ENCODE measurements around the gene SMIM14.
"Not testable (repeated sequence)": the region's sequence is repeated elsewhere in the genome, so short reads cannot be mapped to it uniquely, and the experiment has no call there.

SMIM14 gene

DNA sequence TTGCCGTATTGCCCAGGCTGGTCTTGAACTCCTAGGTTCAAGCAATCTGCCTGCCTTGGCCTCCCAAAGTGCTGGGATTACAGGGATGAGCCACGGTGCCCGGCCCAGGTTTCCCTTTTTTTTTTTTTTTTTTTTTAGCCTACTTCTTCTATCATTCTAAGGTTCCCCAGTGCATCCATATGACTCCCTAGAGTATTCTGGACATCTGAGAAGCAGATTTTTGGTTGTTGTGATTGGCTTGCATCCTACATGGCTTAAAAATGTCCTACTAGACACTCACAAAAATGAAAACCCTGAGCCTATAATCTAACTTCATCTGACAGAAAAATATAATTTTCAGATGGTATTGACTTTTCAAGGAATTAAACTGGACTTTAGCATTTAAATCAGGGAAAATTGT, 41.7 kb downstream of the SMIM14 start:
- DNase-seq (ENCODE audit: low spot score): no peak

DNA sequence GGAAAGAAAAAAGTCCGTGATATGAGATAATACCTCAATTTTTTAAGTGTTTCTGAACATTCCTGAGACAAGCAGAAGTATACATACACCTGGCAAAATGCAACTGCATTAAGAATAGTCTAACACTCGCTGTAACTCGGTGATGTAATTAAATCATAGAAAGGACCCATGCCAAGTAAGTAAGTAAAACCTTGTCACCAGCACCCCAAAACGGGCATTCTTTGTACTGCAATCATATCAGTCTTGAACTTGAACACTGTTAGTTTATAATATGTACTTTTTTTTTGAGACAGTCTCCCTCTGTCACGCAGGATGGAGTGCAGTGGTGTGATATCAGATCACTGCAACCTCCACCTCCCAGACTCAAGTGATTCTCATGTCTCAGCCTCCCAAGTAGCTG, 47.4 kb downstream of the SMIM14 start:
- no peak for DNase-seq (ENCODE audit: low spot score)

DNA sequence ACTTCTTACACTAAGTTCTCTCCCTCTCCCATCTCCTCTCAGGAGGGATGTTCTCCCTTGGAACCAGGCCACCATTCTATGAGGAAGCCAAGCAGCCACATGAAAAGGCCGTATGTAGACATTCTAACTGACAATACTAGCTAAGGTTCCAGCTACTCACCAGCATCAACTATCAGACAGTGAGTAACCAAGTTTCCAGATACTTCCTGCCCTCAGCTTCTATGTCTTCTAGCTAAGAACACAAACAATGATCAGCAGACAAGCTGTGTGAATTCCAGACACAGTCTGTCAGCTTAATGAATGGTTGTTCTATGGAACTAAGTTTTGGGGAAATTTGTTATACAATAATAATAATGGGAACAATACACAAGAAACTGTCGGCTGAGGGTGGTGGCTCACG, 50.8 kb downstream of the SMIM14 start:
- no peak for DNase-seq (ENCODE audit: low spot score)

DNA sequence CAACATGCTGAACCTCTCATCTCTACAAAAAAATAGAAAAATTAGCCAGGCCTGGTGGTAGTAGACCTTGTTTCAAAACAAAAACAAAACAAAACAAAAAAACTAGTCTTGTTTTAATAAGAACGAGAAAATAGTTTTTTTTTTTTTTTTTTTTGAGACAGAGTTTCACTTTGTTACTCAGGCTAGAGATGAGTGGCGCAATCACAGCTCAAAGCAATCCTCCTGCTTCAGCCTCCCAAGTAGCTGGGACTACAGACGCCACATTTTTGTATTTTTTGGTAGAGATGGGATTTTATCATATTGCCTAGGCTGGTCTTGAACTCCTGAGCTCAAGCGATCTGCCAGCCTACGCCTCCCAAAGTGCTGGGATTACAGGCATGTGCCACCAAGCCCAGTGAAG, 63.7 kb downstream of the SMIM14 start:
- no peak for DNase-seq (ENCODE audit: low spot score)

DNA sequence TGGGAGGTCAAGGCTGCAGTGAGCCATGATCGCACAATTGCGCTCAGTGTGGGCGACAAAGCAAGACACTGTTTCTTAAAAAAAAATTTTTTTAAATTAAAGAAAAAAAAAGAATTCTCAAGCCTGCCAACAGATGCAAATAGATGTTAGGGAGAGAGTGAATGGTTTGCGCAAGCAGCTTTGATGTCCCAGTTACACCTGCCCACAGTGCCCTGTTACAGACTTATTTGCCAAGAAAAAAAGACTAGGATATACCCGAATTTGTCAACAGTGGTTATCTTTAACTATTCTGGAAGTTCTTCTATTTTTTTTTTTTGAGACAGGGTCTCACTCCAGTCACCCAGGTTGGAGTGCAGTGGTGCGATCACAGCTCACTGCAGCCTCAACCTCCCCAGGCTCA, 67.2 kb downstream of the SMIM14 start:
- DNase-seq (ENCODE audit: low spot score): no peak

DNA sequence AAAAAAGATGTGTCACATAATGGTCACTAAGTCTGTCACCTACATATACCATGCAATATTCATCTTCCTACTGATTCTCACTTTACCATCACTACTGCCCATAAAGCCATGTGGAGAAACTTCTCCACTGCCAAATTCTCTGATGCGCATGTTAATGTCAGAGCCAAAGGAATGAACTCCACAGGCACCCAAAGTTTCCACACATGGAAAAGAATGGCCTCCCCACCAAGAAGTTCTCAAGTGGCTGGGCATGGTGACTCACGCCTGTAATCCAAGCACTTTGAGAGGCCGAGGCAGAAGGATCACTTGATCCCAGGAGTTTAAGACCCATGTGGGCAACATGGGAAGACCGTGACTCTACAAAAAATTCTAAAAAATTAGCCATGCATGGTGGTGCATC, 67.6 kb downstream of the SMIM14 start:
- DNase-seq (ENCODE audit: low spot score): no peak

DNA sequence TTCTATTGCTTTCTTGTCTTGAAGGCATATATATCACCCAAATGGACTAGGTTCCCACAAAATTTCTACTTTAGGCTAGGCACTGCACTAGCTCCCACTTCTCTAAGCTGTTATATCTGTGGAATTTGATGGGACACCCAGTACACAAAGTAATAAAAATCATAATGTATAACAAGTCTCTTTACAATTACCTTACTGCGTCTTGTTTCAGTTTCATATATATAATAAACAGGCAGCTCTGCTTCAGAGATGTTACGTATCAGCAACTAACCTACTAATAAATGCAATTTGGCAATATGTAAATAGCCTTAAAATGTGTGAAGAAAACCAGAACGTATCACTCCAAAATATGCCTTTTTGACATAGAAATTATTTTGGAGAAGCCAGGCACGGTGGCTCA, 69.5 kb downstream of the SMIM14 start:
- DNase-seq (ENCODE audit: low spot score): no peak

DNA sequence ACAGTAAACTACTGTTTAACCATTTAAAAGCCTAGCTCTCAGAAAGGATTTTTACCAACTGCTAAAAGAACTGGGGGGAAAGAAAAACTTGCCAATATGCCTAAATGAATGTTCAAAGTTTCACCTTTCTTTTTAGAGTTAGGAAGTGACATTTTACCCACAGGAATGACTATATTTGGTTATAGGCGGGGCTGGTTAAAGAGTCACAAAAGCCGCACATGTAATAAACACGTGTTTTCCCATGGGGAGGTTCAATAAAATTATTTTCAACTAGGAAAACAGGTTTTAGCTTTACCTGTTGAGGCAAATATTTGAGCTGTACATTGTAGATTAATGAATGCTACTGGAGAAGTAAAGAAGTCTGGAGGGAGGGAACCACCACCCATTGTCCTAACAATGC, 69.9 kb downstream of the SMIM14 start:
- no peak for DNase-seq (ENCODE audit: low spot score)

DNA sequence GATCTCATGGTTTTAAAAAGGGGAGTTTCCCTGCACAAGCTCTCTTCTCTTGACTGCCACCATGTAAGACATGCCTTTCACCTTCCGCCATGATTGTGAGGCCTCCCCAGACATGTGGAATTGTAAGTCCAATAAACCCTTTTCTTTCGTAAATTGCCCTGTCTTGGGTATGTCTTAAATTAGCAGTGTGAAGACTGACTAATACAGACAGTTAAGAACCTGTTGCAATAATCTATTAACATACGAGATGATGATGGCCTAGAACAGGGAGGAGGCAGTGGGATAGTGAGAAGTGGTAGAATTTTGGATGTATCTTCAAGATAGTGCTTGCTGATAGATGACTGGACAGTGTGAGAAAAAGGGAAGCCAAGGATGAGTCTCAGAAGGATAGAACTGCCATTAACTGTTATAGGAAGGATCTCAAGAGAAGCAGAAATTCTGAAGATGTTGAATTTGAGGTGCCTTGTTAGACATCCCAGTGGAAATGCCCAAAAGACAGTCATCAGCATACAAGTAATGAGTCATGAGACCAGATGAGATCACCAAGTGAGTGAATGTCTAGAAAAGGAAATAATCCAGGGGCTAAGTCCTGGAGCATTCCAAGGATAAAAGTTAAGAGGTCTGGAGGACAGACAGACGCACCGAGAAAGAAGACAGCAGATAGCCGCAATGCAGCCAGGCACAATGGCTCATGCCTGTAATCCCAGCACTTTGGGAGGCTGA, 72.6 kb downstream of the SMIM14 start:
- DNase-seq (ENCODE audit: low spot score): no peak

DNA sequence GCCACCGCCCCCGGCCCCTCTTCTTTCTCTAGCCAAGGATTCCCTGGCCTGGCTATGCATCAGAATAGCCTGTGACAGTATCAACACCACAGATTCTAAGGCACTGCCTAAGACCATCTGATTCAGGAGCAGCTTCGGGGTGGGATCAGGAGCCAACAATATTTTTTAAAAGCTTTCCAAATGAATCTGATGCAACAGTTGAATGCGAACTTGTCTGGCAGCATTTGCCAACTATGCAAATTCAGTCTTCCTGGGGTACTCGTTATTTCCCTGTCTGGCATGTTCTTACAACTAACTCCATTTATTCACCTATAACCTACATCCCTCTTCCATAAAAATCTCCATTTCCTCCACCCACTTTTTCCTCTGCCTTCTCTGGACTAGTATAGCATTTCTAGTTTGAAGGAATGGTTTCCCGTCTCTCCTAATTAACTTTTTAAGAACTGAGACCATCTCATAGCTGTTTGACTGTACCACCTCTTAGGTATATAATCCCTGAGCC, 75.3 kb downstream of the SMIM14 start:
- no peak for DNase-seq (ENCODE audit: low spot score)

DNA sequence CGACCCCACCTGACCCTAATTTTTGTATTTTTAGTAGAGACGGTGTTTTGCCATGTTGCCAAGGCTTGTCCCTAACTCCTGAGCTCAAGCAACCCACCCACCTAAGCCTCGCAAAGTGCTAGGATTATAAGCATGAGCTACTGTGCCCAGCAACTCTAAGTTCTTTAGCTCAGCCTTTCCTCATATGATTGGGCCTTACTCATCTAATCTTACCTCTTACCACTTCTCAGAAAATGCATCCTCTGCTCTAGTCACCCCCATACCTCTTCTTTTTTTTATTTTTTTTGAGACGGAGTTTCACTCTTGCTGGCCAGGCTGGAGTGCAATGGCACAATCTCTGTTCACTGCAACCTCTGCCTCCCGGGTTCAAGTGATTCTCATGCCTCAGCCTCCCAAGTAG, 75.9 kb downstream of the SMIM14 start:
- no peak for DNase-seq (ENCODE audit: low spot score)

DNA sequence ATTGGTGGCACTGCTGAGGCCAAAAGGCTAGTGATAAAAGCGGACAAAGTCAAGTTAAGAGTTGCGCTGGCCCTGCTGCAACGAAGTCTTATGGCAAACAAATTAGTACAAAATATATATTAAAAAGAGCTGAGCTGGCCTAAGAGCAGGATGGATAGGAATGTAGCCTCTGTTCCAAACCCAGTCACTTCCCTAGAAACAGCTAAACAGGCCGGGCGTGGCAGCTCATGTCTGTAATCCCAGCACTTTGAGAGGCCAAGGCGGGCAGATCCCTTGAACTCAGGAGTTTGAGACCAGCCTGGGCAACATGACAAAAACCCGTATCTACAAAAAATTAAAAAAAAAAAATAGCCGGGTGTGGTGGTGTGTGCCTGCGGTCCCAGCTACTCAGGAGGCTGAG, 79.0 kb downstream of the SMIM14 start:
- no peak for DNase-seq (ENCODE audit: low spot score)

DNA sequence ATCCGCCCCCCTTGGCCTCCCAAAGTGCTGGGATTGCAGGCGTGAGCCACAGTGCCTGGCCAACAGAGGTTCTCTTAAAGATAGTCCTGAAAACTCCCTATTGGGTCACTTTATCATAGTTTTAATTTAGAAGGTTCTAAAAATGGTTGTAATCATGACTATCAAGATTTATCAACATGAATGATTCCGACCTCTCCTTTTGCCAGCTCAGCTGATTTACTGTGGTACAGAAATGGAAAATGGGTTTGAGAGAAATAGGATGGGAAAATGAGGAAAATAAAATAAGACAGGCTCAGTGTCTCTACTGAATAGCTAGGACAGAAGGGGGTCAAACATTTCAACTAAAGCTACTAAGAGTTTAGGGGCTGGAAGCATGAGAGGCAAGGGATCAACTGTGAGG, 83.2 kb downstream of the SMIM14 start:
- DNase-seq (ENCODE audit: low spot score): no peak

DNA sequence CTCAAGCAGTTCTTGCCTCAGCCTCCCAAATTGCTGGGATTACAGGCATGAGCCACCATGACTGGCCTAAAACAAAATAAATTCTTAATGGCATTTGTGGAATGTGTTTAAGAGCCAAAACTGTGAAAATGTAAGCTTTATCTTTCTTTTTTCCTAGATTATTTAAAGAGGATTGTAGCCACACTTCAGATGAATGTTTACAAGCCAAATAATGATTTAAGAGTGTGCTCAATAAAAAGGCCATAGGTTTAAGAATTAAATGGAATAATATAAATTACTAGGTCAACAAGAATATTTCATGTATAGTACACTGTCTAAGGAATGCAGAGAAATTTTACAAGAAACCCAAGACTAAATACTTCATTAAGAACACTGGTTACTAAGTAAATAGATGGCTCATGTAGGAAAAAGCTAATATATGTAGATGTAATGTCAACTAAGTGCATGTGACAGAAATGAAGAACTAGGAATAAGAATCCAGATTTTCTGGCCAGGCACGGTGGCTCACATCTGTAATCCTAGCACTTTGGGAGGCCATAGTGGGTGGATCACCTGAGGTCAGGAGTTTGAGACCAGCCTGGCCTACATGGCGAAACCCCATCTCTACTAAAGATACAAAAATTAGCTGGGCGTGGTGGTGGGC, 90.1 kb downstream of the SMIM14 start:
- no peak for DNase-seq (ENCODE audit: low spot score)

DNA sequence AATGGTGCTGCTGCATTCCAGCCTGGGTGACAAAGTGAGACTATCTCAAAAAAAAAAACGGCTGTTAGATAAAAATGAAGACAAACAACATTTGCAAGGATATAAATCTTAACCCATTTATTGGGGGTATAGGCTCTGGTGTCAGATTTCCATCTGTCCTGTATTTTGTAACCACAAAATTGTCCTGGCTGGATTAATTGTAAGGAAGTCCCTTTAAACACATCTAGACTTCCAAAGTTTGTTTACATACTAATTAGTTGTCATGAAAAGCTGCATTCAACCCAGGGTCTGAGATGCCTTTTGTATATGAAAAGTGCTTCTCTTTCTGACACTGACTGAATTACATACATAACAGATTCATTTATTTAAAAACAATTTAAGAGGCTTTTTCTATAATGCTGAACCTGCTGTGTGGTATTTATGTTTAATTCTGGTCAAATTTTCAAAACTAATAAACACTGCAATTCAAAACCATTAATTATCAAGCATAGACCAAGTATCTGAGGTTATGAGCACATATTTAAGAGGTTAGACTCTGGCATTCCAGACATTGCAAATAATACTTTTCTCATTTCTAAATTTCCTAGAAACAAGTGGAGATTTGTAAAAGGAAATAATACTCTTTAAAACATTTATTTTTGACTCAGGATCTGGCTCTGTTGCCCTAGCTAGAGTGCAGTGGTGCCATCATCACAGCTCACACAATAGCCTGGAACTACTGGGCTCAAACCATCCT, 93.9 kb downstream of the SMIM14 start:
- no peak for DNase-seq (ENCODE audit: low spot score)

DNA sequence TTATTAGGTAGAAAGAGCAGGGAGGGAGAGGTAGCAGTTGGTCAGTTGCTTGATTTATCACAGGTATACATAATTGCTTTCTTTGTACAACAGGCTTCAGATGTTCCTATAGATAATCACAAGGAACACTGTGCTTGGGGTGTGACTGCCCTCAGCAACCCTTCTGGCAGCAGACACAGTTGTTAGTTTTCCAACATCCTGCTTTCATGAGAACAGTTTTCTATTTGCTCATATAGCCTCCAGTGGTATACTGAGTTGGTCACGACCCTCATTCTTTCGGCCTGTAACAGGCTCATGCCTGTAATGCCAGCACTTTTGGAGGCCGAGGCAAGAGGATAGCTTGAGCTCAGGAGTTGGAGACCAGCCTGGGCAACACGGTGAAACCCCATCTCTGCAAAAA, 94.6 kb downstream of the SMIM14 start:
- DNase-seq (ENCODE audit: low spot score): not testable (repeated sequence)

DNA sequence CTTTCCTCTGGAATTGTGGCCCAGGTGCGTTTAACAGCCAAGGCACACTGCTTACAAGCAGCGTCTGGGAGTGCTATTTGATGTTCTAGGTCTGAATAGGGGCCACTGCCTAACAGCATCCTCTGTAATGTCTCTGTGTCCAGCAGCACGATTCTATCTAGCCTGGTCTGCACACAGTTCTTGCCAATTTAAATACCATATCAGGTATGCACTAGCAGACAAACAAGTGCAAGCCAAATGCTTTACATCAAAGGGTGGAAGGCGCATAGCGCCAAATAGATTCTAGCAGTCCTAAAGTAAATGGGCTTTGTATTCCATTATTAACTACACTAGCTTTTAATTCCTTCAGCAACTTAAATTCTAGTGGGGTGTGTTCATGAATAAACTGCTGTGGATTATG, 95.6 kb downstream of the SMIM14 start:
- no peak for DNase-seq (ENCODE audit: low spot score)

DNA sequence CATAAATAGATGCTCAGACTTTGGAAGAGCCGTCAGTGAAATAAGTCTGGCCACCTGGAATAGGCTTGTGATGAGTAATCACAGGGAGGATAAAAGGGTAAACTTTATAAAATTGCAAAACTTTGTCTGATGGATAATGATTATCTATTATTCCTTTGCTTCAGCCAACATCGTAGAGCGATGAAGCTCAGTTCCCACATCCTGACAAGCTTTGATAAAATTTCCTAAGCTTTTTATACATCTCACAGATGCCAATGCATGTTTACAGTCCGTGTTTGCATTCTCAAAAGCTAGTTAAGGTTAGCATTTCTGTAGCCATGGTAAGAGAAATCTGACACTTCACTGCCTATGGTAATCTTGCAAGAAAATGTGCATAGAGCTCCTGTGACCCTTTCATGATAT, 96.1 kb downstream of the SMIM14 start:
- no peak for DNase-seq (ENCODE audit: low spot score)

DNA sequence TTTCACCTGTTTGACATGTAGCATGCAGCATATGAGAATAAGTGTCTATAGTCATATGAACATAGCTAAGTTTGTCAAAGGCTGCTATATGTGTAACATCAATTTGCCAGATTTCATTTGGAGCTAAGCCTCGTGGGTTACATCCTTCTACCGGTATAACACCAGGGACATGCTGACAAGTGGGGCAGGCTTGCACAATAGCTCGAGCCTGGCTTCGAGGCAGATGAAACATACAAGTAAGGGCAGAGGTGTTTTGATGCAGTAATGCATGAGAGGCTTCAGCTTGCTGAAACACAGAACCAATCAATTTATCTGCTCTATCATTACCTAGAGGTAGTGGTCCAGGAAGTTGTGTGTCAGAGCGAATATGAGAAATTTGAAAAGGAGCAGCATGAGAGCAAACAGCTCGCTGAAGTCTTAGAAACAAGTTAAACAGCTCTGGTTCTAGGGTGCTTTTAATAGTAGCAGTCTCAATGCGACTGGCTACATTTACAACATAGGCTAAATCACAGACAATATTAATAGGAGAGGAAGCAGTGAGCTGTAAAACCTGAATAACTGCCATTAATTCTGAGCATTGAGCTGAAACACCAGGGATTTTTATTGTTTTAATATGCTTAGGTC, 96.6 kb downstream of the SMIM14 start:
- DNase-seq (ENCODE audit: low spot score): no peak

DNA sequence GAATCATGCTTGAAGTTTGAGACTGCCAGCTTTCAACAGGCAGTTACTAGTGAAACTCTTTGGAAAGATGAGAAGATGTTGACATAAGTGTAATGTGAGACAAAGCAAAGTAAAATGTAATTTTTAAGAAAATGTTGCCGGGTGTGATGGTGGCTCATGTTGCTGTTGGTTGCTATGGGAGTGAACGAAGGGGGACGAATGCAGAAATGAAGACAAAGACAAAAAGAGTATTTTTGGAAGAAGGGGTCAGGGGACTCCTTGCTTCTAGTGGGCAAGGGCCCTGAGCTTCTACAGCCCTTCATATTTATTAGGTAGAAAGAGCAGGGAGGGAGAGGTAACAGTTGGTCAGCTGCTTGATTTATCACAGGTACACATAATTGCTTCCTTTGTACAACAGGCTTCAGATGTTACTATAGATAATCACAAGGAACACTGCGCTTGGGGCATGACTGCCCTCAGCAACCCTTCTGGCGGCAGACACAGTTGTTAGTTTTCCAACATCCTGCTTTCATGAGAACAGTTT, 99.5 kb downstream of the SMIM14 start:
- DNase-seq (ENCODE audit: low spot score): no peak

DNA sequence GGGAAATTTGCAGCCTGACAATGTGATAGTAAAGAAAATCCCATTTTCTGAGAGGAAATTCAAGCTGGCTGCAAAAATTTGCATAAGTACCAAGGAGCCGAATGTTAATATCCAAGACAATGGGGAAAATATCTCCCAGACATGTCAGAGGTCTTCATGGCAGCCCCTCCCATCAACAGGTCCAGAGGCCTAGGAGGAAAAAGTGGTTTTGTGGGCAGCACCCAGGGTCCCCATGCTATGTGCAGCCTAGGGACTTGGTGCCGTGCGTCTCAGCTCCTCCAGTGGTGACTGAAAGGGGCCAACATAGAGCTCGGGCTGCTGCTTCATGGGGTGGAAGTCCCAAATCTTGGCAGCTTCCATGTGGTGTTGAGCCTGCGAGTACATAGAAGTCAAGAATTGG, 105.1 kb downstream of the SMIM14 start:
- DNase-seq (ENCODE audit: low spot score): no peak

DNA sequence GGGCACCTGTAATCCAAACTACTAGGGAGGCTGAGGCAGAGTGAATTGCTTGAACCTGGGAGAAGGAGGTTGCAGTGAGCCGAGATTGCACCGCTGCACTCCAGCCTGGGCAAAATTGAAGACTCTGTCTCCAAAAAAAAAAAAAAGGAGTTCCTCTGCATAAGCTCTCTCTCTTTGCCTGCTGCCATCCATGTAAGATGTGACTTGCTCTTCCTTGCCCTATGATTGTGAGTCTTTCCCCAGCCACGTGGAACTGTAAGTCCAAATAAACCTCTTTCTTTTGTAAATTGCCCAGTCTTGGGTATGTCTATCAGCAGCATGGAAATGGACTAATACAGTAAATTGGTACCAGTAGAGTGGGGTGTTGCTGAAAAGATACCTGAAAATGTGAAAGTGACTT, 106.4 kb downstream of the SMIM14 start:
- DNase-seq (ENCODE audit: low spot score): not testable (repeated sequence)

DNA sequence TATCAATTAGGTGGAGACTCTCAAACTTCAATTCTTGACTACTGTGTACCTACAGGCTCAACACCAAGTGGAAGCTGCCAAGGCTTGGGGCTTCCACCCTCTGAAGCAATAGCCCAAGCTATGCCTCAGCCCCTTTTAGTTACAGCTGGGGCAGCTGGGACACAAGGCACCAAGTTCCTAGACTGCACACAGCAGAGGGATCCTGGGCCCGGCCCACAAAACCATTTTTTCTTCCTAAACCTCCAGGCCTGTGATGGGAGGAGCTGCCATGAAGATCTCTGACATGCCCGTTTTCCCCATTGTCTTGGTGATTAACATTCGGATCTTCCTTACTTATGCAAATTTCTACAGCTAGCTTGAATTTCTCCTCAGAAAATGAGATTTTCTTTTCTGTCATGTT, 108.0 kb downstream of the SMIM14 start:
- no peak for DNase-seq (ENCODE audit: low spot score)
